Colonic mucosa (tissue), 4 donors: ENCODE results near the gene GPC6. TPM values are rescaled to one million over a fixed set of nuclear protein-coding genes. Genes with fewer than 3 reads are reported as not detected.

ENCODE experiments used
- DNase-seq: peaks from one replicate; pipeline ENCODE4 v3.0.0-alpha.2; 2020
- H3K27ac ChIP-seq: fragments of 200-600 bp; one replicate; pipeline ENCODE4 v1.8.0; 2021
- H3K27me3 ChIP-seq: fragments of 200-600 bp; one replicate; pipeline ENCODE4 v1.8.0; 2021
- H3K36me3 ChIP-seq: fragments of 200-600 bp; one replicate; pipeline ENCODE4 v1.8.0; 2021
- H3K4me1 ChIP-seq: fragments of 200-600 bp; one replicate; pipeline ENCODE4 v1.8.0; 2021; ENCODE audit warnings: mild to moderate bottlenecking
- H3K4me3 ChIP-seq: fragments of 200-600 bp; one replicate; pipeline ENCODE4 v1.8.0; 2021
- H3K9ac ChIP-seq, 2 donors: one replicate each; pipeline ENCODE4 v1.7.0; 2013; ENCODE audit warnings: control low read depth in 2 of 2, low read depth in 2 of 2, low read length in 2 of 2
- H3K9me3 ChIP-seq: fragments of 200-600 bp; one replicate; pipeline ENCODE4 v1.8.0; 2021
- CTCF ChIP-seq: fragments of 200-600 bp; IDR thresholded peaks from one replicate; pipeline ENCODE4 v1.8.0; 2022; ENCODE audit warnings: antibody characterized with exemption, mild to moderate bottlenecking
- intact Hi-C: fragments of 100-400 bp; cut with DNase I; formaldehyde crosslinking; loops from one replicate; pipeline ENCODE4 v1.14.1; 2022
- total RNA-seq, 2 donors: library from RNA; stranded (reverse); fragmentation: NEBNext Ultra II Directional in 1 of 2; extraction: Animal tissue kit (Norgen Biotek cat#: 25700) in 1 of 2; gene quantifications; one replicate each; pipeline ENCODE4 v1.2.1, GENCODE V29; 2021
- donor health status: healthy.
- donor health status: DM: no; HTN: no; CAD: no.
- donor health status: DM: no; HTN: no; CAD: no.

Gene GPC6
- total RNA-seq, 2 donors from 2014 or later, result 2.3 to 4.0 TPM

GRCh38 chr13:93511011-93511410 is 284.4 kb downstream of the GPC6 start:
- Histone ChIP-seq H3K36me3 (no peaks in the 10 kb centered on the region), H3K9me3 (no peaks in the 10 kb centered on the region), H3K27ac (no peak overlapping the region), H3K4me3 (no peak overlapping the region), H3K27me3 (no peaks in the 10 kb centered on the region), H3K9ac (no peak overlapping the region), H3K4me1 (no peaks in the 10 kb centered on the region)
- intact Hi-C loops, result no loop called here
- no peak for TF ChIP-seq CTCF
- no peak for DNase-seq

GRCh38 chr13:93515267-93515666 is 288.7 kb downstream of the GPC6 start:
- Histone ChIP-seq H3K9ac (no peak overlapping the region), H3K27me3 (no peaks in the 10 kb centered on the region), H3K4me1 (no peaks in the 10 kb centered on the region), H3K36me3 (no peaks in the 10 kb centered on the region), H3K9me3 (no peaks in the 10 kb centered on the region), H3K4me3 (no peak overlapping the region), H3K27ac (no peak overlapping the region)
- TF ChIP-seq CTCF, result no peak
- no peak for DNase-seq
- intact Hi-C loops, result no loop called here

GRCh38 chr13:93517658-93518057 is 291.1 kb downstream of the GPC6 start:
- H3K4me1 ChIP-seq, result no peaks in the 10 kb centered on the region
- no peak for TF ChIP-seq CTCF
- DNase-seq, result no peak
- no peaks in the 10 kb centered on the region for H3K9me3 ChIP-seq
- no peaks in the 10 kb centered on the region for H3K36me3 ChIP-seq
- intact Hi-C loops, result no loop called here
- H3K27ac ChIP-seq, result no peak overlapping the region
- no peaks in the 10 kb centered on the region for H3K27me3 ChIP-seq
- no peak overlapping the region for H3K4me3 ChIP-seq
- no peak overlapping the region for H3K9ac ChIP-seq

GRCh38 chr13:93521307-93521706 is 294.7 kb downstream of the GPC6 start:
- intact Hi-C loops, result no loop called here
- Histone ChIP-seq H3K36me3 (no peaks in the 10 kb centered on the region), H3K27ac (no peak overlapping the region), H3K9ac (no peak overlapping the region), H3K4me1 (no peaks in the 10 kb centered on the region), H3K4me3 (no peak overlapping the region), H3K27me3 (no peaks in the 10 kb centered on the region), H3K9me3 (no peaks in the 10 kb centered on the region)
- DNase-seq, result no peak
- no peak for TF ChIP-seq CTCF

GRCh38 chr13:93522501-93522900 is 295.9 kb downstream of the GPC6 start:
- Histone ChIP-seq H3K4me1 (no peaks in the 10 kb centered on the region), H3K9me3 (no peaks in the 10 kb centered on the region), H3K27ac (no peak overlapping the region), H3K4me3 (no peak overlapping the region), H3K27me3 (no peaks in the 10 kb centered on the region), H3K9ac (no peak overlapping the region), H3K36me3 (no peaks in the 10 kb centered on the region)
- TF ChIP-seq CTCF, result no peak
- intact Hi-C loops, result no loop called here
- no peak for DNase-seq

GRCh38 chr13:93525087-93525486 is 298.5 kb downstream of the GPC6 start:
- DNase-seq, result no peak
- no peak for TF ChIP-seq CTCF
- intact Hi-C loops, result no loop called here
- no peaks in the 10 kb centered on the region for H3K4me1 ChIP-seq
- H3K27me3 ChIP-seq, result no peaks in the 10 kb centered on the region
- H3K9me3 ChIP-seq, result no peaks in the 10 kb centered on the region
- no peaks in the 10 kb centered on the region for H3K36me3 ChIP-seq
- H3K9ac ChIP-seq, result no peak overlapping the region
- H3K27ac ChIP-seq, result no peak overlapping the region
- H3K4me3 ChIP-seq, result no peak overlapping the region
